ENCODE results near the gene INPP5A.

- TF ChIP-seq CTCF (conservative IDR thresholded peaks at IDR 0.05; ENCODE audit: low read depth, low read length) (no peak), EZH2phosphoT487 (IDR thresholded peaks at IDR 0.05; ENCODE audit: borderline replicate concordance, low read length) (no peak)
Observed at GRCh38 chr10:132820056-132820455, 282.5 kb downstream of the INPP5A start.

All from PC-3 (cell line).